Measurements from ENCODE around the gene PHF14. TPM values are rescaled to one million over a fixed set of nuclear protein-coding genes. Genes with fewer than 3 reads are reported as not detected.

The PHF14 gene, protein sequence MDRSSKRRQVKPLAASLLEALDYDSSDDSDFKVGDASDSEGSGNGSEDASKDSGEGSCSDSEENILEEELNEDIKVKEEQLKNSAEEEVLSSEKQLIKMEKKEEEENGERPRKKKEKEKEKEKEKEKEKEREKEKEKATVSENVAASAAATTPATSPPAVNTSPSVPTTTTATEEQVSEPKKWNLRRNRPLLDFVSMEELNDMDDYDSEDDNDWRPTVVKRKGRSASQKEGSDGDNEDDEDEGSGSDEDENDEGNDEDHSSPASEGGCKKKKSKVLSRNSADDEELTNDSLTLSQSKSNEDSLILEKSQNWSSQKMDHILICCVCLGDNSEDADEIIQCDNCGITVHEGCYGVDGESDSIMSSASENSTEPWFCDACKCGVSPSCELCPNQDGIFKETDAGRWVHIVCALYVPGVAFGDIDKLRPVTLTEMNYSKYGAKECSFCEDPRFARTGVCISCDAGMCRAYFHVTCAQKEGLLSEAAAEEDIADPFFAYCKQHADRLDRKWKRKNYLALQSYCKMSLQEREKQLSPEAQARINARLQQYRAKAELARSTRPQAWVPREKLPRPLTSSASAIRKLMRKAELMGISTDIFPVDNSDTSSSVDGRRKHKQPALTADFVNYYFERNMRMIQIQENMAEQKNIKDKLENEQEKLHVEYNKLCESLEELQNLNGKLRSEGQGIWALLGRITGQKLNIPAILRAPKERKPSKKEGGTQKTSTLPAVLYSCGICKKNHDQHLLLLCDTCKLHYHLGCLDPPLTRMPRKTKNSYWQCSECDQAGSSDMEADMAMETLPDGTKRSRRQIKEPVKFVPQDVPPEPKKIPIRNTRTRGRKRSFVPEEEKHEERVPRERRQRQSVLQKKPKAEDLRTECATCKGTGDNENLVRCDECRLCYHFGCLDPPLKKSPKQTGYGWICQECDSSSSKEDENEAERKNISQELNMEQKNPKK
- 24.9 and 30.7 TPM in 2 replicates for total RNA-seq

DNA sequence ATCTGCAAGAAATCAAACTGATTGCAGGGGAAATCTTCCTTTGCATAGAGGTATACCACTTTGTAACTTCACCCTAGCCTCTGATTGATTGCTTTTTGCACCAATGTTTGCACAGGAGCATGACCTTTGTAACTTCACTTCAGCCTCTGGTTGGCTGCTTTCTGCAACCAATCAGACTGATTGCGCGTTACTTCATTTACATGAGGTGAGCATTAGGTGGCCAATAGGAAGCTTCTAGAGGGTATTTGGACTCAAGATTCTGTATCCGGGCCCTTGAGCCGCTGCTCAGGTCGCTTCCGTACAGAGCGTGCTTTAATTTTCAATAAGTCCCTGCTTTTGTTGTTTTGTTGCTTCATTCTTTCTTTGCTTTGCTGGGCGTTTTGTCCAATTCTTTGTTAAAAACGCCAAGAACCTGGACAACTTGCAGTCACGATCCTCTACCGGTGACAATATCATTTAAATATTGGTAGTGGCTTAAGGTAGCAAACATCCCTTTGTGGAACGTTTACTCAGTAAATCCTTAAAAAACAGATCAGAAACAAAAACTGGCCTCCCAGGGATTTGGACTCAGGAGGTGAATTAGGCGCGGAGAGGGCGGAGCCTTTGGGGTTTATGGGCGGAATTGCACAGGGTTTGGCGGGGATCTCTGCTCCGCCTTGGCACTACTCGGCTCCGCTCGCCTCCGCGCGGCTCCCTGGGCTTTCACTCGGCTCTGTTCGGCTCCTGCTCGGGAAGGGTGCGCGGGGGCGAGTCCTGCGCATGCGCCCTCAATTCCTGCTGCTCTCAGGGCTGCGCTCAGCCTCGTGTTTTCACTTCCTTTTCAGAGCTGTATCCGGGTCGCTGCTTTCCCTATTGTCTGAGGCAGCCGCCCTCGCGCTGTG is at the start of gene PHF14:
Gene PHF14, plus strand, starts transcription at position 812 of the 881 bp plus-strand sequence. CDS start 452 bp downstream, outside the sequence.

